ENCODE data around the gene DNAJB12.
"Not testable (repeated sequence)": the region's sequence is repeated elsewhere in the genome, so short reads cannot be mapped to it uniquely, and the experiment has no call there.

The DNAJB12 gene

DNA sequence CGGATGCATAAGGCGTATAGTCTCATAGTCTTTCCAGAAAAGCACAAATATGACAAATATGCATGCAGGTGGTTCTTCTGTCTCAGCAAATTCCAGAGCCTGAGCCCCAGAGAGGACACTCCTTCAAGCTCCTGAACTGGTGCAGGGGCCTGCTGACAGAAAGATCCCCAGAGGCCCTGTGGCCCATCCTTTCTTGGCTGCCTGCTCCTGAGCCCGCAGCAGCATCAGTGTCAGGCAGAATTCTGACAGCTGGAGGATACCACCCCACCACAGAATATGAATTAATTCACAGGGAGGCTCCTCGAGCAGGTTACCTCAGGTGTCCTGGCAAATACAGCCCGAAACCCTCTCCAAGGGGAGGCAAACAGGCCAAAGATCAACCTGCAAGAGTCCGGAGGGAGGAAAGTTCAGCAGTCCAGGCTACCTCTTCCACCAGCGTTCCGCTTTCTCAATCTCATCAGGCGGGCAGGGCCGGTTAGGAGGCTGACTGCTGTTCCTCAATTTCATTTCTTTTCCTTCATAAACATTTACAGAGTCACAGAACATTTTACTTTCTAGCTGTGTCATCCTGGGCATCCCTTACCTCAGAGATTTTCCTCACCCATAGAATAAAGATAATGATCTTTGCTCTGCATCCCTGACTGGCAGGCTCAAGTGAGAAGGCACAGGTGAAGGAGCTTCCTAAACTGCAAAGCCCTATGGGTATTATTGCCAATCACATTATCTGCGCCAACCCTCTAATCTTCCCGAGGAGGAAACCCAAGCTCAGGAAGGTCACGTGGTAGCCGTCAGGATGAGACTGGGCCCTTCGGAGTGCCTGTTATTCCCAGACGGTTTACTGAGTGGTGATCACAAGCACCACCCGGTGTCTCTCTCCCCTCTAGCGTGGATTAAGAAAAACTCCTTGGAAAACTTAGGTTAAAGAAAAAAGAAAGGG is 1.4 kb downstream of the DNAJB12 start:
- DNase-seq (ENCODE audit: low read depth in 2 of 2) = no peak

DNA sequence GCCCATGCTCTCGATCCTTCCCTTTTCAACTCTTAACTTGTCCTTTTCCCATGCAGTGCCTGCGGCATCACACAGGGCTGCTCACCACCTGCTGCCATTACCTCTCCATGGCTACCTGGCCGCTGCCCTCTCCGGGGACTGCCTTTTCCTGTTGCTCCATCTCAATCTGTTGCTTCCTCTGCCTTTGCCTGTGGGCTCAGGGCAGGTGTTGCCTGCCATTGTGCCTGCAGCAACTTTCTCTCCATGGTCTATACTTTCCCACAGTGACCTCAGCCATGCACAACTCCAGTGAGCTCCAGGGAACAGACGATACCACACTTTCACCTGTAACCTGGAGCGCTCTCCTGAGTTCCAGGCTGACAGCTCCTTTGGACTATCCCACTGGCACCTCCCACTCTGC is 3.2 kb downstream of the DNAJB12 start:
- no peak for DNase-seq (ENCODE audit: low read depth in 2 of 2)

DNA sequence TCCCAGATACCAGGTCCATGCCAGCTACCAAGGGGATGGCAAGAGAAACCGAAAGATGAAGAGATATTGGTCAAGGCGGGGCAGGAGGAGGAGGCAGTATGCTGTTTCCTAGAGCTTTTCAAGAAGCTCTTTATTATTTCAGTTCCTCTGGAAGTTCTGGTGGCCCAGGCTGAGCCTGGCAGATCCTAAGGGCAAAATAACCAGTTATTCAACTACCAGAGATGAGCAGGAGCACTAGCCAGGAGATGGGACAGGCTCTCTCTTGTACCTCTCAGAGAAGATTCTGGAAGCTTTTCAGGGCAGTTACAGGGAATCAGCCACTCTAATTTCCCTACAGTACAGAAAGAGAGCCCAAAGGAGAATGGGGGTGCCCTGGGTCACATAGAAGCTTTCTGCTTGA is 5.3 kb downstream of the DNAJB12 start:
- no peak for DNase-seq (ENCODE audit: low read depth in 2 of 2)

DNA sequence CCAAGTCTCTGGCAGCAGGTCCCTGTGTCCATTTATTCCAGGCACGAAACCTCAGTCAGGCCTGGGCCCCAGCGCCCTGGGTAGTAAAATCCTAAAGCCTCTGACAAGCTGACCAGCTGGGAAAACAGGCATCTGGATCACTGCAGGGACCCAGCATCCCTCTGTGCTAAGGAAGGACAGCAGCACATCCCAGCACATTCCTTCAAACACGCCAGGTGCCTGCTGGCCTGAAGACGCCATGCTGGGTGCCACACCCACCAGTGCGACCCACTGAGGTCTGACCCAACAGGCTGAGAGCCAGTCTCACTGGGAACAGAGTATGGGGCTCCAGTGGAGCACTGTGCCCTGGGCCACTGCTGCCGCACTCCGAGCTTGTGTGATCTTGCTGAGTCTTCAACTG is 6.4 kb downstream of the DNAJB12 start:
- no peak for DNase-seq (ENCODE audit: low read depth in 2 of 2)

DNA sequence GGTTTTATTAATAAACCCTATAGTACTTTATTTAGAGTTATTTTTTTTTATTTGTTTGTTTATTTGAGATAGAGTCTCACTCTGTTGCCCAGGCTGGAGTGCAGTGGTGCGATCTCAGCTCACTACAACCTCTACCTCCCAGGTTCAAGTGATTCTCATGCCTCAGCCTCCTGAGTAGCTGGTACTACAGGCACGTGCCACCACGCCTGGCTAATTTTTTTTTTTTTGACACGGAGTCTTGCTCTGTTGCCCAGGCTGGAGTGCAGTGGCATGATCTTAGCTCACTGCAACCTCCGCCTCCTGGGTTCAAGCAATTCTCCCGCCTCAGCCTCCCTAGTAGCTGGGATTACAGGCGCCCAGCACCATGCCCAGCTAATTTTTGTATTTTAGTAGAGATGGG is 8.6 kb downstream of the DNAJB12 start:
- DNase-seq (ENCODE audit: low read depth in 2 of 2) = not testable (repeated sequence)

DNA sequence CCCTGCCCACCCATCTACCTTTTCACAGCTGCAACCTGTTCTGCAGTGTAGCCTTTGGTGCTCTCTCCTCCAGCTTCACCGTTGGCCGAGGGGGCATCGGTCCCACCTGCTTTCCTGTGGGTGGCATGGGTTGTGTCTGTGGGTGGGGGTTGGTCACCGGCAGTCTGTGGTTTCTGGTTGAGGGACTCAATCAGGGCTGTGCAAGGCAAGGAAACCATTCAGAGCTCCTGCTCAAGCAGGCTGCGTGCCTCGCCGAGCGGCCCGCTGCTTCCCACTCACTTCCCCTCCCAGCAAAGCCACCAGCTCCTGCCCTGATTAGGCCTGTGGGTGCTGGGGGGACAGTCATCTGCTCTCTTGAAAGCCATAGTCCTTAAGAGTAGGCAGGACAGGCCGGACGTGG is 9.8 kb downstream of the DNAJB12 start:
- no peak for DNase-seq (ENCODE audit: low read depth in 2 of 2)

DNA sequence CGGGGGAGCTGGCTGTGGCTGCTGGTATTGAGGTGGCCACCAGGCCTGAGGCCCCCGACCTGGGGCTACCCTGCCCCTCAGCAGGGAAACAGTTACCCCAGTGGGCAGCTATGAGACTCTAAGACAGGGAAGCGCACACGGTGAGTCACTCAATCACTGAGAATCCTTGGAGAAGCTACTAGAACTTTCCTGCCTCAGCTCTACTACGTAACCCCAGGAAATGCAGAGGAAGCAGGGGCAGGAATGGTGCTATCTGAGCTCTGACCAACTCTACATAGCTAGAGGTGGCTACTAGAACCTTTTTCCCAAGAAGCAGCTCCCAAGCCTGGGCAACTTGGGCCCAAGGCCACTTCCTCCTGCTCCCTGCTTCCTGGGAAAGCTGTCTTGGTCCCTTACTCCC is 11.8 kb downstream of the DNAJB12 start:
- no peak for DNase-seq (ENCODE audit: low read depth in 2 of 2)

DNA sequence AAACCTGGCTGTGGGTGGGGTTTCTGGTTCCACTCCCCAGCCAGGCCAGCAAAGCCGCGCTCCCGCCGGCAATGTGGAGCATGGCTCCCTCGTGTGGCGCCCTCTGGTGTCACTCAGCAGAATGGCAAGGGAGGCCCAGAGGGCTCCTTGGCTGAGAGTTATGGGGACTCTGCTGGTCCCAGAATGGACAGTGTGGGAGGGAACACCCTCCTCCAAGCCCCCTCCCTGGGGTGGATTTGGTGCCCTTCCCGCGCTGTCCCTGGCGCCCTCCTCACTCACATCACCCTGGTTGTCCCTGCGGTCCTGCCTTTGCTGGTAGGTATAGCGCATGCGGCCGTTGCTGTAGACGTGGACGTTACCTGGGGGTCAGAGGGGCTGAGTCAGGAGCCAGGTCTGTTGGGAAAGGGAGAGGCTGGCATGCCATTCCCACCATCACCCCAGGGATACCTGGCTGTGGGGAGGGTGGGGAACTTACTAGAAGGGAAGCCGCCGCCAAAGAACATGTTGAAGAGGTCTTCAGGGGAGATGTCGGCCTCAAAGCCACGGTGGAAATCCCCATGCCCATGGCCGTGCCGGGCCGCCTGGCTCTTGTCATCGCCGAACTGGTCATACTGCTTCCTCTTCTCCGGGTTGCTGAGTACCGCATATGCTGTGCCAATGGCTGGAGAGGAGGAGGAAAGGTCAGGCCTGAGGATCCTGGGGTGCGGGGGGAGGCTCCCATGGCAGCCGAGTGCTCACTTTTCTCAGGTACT is 14.0 kb downstream of the DNAJB12 start:
- no peak for DNase-seq (ENCODE audit: low read depth in 2 of 2)

DNA sequence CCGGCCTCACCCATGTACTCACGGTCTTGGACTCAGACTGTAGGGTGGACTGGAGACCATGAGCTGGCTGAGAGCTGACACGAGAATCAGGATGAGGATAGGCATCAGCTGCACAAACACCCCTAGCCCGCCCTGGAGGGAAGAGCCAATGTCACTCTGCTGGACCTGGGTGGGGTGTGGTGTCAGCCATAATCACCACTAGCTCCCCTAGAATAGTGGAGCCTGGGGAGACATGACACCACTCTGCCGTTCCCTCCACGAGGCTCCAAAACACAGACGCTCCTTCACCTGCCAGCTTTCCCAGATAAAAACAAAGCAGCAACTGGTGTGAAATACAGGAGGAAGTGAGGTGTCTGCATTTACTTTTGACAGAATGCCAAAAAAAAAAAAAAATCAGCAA is 16.5 kb downstream of the DNAJB12 start:
- no peak for DNase-seq (ENCODE audit: low read depth in 2 of 2)

DNA sequence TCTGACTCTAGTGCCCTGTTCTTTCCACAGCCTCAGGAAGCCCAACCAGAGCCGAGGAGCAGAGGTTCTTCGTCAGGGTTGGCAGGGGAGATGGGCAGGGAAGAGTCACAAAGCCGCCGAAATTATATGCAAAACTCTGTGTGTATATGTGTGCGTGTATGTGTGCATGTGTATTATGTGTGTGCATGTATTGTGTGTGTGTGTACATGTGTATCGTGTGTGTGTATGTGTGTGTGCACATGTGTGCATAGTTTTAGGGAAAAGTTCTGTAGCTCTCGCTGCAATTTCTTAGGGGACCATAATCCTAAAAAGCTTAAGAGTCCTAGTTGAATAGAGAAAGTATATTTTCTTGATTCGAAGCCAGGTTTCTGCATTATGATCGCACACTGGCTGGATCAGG is 17.0 kb downstream of the DNAJB12 start:
- no peak for DNase-seq (ENCODE audit: low read depth in 2 of 2)

DNA sequence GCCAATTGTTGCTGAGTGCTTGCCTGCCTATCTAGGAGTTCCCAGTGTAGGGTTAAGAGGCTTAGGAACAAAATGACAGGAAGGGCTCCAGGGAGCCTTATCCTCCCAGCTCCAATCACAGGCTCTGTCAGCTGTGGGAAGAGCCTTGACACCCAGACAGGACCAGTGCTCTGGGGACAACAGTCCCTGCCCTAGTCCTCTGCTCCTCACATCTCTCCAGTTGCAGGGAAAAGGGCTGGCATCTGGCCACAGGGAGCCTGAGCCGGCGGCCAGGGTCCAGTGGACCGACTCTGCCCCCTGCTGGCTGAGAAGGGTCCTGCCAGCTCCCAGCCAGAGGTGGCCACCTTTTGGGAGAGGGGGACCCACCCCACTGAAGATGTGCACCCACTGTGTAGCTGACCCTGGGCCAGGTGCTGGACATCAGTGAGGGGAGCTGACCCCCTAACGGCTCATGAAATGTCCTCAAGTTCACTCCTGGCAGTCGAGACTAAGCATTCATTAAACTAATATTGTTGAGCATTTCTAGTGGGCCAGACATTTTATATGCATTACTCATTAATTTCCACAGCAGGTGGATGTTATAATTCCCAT is 17.6 kb downstream of the DNAJB12 start:
- DNase-seq (ENCODE audit: low read depth in 2 of 2) = no peak

DNA sequence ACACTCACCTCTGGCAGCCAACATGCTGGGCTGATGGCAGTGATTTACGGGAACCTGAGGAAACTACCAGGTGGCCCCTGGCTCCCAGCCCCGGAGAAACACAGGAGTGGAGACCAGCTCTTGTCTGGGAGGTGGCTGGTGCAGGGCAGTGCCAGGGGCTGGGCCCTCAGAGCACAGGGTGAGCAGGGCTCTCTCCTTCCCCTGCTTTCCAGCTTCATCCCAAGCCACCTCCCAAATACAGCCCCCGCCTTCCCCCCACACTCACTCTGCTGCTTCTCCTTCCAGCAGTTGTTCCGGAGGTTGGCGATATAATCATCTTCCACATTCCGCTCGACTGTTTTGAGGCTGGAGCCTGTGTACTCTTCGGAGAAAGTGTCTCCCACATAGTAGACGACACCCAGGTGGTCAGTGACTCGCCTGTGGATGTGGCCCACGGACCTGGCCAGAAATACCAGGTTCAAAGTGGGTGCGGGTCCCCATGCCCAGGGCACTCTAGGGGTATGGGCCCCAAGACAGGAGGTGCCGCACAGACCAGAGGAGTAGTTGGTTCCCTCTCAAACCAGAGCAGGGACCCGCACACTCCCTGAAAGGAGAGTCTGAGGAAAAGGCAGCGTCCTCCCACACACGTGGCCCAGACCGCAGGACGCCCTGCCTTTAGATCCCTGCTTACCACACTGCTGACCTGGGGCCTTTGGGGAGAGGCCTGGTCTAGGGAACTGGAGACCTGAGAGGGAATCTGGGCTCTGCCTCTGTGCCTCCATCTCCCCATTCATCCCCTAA is 18.3 kb downstream of the DNAJB12 start:
- no peak for DNase-seq (ENCODE audit: low read depth in 2 of 2)

DNA sequence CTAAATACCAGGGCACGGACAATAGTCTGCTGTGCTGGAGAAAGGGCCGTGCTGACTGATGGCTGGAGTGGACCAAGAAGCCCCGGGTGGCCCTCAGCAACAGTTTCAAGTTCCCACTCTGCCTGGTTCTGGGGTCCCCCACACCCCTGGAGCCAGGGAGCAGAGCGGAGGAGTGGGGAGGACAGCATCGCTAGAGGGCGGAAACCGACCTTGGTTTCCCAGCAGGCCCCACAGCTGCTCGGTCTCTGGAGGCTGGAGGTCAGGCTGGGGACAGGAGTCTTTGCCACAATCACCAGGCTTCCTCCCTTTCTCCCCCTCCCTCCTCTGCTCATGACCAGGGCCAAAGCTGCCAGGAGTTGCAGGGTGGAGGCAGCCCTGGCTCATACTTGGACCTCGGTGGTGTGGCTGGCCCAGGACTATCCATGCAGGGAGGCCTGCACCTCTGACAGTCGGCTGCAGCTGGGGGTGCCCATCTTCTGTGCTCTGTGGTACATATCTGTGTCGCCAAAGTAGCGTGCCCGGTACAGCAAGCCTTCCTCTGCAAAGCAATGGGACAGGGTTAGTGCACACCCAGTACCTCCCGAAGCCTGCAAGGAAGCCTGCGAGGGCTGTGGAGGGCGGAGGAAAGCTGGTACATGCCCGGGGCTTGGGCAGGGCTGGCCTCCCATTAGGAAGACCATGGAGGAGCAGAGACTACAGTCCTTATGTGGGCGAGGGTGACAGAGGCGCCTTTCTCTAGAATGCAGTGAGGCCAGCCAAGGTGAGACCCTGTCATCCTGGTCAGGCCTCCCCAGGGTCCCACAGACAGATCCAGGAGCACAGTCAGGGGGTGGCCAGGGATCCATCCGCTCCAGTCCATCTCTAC is 19.1 kb downstream of the DNAJB12 start:
- DNase-seq (ENCODE audit: low read depth in 2 of 2) = no peak

DNA sequence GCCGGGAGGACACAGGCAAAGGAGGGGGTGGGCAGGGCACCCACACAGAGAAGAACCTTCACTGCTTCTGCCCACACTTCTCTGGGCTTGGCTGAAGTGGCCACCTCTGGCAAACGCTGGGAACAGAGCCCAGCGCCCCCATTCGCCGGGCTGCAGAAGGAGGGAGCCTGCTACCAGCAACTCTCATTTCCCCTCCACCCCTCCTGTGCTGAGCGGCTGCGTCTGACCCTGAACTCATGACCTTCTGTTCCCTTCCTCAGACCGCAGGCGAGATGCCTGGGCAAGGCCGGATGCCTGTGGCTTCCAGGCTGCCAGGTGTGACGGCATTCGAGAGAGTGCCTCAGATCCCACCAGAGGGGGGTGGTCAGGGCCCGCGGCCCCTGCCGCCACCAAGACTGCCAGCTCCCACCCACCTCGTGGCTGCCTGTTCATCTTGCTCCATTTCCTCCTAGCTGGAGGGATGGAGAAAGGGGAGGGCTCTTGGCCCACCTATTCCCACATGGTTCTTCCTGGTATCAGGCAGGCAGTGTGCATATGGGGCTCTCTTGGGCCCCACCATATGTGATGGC is 19.8 kb downstream of the DNAJB12 start:
- no peak for DNase-seq (ENCODE audit: low read depth in 2 of 2)

DNA sequence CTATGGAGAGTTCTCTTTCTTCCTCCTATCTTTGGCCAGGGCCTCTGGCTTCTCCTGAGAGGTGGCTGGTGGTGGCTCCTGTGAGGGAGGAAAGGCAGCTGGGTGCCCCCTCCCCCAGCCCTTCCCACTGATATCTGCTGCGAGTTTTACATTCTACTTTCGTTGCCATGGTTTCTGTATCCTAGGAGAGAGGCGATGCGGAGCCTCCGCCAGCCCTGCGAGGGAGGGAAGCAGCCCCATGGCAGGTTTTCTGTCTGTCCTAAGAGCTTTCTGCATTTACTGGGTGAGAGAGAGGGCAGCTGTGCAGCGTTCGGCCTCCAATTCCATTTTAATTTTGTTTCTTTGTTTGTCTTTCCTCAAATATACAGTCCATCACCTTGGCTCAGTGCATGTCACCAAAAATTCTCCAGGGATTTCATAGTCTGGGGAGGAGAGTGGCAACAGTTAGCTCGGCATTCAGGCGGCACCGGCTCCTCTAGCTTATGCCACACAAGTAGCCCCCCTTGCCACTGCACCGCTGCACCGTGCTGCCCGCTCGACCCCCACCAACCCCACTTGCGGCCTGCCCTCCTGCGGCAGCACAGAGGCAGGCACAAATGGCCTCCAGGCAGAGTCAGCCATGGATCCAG is 20.4 kb downstream of the DNAJB12 start:
- DNase-seq (ENCODE audit: low read depth in 2 of 2) = no peak

DNA sequence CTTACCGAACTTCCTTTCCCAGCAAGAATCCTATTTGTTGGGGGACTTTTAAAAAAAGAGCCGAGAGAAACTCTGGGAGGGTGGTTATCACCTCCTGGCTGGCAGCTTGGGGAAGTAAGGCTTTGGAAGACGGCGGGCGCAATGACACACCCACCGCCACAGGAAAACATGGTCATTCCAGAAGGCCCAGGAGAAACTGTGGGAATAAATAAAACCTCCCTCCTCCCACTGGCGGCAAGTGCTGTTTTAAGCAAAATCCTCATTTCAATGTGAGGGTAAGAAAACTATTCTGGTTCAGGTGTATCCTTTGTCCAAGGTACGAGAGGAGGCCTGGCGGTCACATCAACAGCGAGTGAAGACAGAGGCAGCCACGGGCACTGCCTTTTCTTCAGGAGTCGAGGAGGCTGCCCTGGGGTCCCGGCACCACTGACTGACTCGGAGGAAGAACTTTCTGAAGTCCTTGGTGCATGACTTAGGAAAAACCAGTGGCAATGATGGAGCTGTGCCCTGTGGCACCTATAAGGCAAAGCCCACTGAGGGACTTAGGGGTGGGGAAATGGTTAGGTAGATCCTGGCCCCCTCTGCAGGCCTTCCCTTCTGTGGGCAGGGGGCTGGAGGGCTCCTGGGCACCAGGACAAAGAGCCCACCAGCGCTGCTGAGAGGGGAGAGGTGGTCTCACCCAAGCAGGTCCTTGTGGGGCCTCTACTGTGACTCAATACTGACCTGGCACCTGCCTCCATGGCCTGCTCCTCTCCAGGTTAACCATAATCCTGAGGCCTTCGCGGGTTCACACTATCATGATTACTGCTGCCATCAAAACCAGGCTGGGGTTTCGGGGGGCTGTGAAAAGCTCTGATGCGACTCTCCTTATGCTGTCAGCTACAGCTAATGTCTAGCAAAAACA is 21.4 kb downstream of the DNAJB12 start:
- DNase-seq (ENCODE audit: low read depth in 2 of 2) = no peak

DNA sequence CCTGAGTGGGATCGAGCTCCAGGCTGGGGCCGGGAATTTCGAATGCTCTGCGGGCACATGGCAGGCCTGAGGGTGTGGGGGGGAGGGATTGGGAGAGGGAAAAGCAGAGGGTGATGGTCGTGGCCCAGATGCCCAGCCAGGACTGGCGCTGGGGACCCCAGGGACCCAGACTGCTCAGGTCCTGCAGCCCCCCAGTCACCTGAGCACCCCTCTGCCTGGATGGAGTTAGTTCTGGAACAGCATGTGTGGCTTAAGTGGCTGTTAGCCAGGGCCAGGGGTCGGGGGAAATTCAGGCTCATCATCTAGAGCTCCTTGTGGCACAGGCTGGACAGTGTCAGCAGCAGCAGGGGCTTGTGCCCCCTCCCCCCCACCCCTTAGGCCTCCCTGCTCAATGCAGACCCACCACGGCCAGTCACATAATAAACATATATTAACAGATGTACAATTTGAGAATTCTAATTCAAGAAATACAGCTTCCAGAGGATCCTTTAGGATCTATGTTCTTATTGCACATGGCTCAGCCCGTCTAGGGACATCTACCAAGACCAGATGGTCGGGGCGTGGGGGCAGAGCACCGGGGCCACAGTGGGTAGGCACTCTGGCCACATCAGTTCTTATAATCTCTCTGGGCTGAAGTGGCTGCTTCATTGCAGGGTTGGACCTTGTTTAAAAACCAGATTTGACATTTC is 22.2 kb downstream of the DNAJB12 start:
- no peak for DNase-seq (ENCODE audit: low read depth in 2 of 2)

Data from fibroblast of skin of left quadriceps (primary cell).